Measurements from ENCODE around the gene EFCAB8.

EFCAB8 gene

GRCh38 chr20:32858701-32859372, at the start of gene EFCAB8:
TSS of gene EFCAB8 (plus strand) at chr20:32858923. CDS start at chr20:32863793, 4,870 bp downstream.
- in situ Hi-C loops (cut with MboI; ENCODE audit: low pct_unique_long_range_greater_than_20kb, low sequenced_read_pairs): no loop called here
- no peak for DNase-seq

GRCh38 chr20:32809907-32810306, 48.8 kb upstream of the EFCAB8 start:
- no peak for DNase-seq
- in situ Hi-C loops (cut with MboI; ENCODE audit: low pct_unique_long_range_greater_than_20kb, low sequenced_read_pairs): no loop called here

- DNase-seq: no peak
- in situ Hi-C loops (cut with MboI; ENCODE audit: low pct_unique_long_range_greater_than_20kb, low sequenced_read_pairs): no loop called here
Observed at GRCh38 chr20:32810941-32811340, 47.8 kb upstream of the EFCAB8 start.

- DNase-seq: no peak
- in situ Hi-C loops (cut with MboI; ENCODE audit: low pct_unique_long_range_greater_than_20kb, low sequenced_read_pairs): no loop called here
Observed at GRCh38 chr20:32811886-32812285, 46.8 kb upstream of the EFCAB8 start.

GRCh38 chr20:32819992-32820697, 38.6 kb upstream of the EFCAB8 start:
- DNase-seq: peak; percentile 50
- in situ Hi-C loops (cut with MboI; ENCODE audit: low pct_unique_long_range_greater_than_20kb, low sequenced_read_pairs): no loop called here

- no peak for DNase-seq
- in situ Hi-C loops (cut with MboI; ENCODE audit: low pct_unique_long_range_greater_than_20kb, low sequenced_read_pairs): no loop called here
Observed at GRCh38 chr20:32820698-32821377, 37.9 kb upstream of the EFCAB8 start.

GRCh38 chr20:32822225-32822624, 36.5 kb upstream of the EFCAB8 start:
- in situ Hi-C loops (cut with MboI; ENCODE audit: low pct_unique_long_range_greater_than_20kb, low sequenced_read_pairs): no loop called here
- no peak for DNase-seq

- in situ Hi-C loops (cut with MboI; ENCODE audit: low pct_unique_long_range_greater_than_20kb, low sequenced_read_pairs): no loop called here
- DNase-seq: peak; percentile 15
Observed at GRCh38 chr20:32823078-32823477, 35.6 kb upstream of the EFCAB8 start.

GRCh38 chr20:32823737-32824588, 34.8 kb upstream of the EFCAB8 start:
- peak; percentile 17 for DNase-seq

GRCh38 chr20:32828029-32828680, 30.6 kb upstream of the EFCAB8 start:
- DNase-seq: no peak
- in situ Hi-C loops (cut with MboI; ENCODE audit: low pct_unique_long_range_greater_than_20kb, low sequenced_read_pairs): no loop called here

More at GRCh38 chr20:32823737-32824588, 34.8 kb upstream of the EFCAB8 start:
- in situ Hi-C loops (cut with MboI; ENCODE audit: low pct_unique_long_range_greater_than_20kb, low sequenced_read_pairs): no loop called here

- in situ Hi-C loops (cut with MboI; ENCODE audit: low pct_unique_long_range_greater_than_20kb, low sequenced_read_pairs): no loop called here
- DNase-seq: no peak
Observed at GRCh38 chr20:32829311-32830005, 29.3 kb upstream of the EFCAB8 start.

GRCh38 chr20:32830437-32830836, 28.3 kb upstream of the EFCAB8 start:
- in situ Hi-C loops (cut with MboI; ENCODE audit: low pct_unique_long_range_greater_than_20kb, low sequenced_read_pairs): no loop called here
- DNase-seq: peak; percentile 79

- DNase-seq: no peak
- in situ Hi-C loops (cut with MboI; ENCODE audit: low pct_unique_long_range_greater_than_20kb, low sequenced_read_pairs): no loop called here
Observed at GRCh38 chr20:32831982-32832381, 26.7 kb upstream of the EFCAB8 start.

GRCh38 chr20:32832664-32833063, 26.1 kb upstream of the EFCAB8 start:
- in situ Hi-C loops (cut with MboI; ENCODE audit: low pct_unique_long_range_greater_than_20kb, low sequenced_read_pairs): no loop called here

GRCh38 chr20:32834972-32835371, 23.8 kb upstream of the EFCAB8 start:
- no peak for DNase-seq
- in situ Hi-C loops (cut with MboI; ENCODE audit: low pct_unique_long_range_greater_than_20kb, low sequenced_read_pairs): no loop called here

More at GRCh38 chr20:32832664-32833063, 26.1 kb upstream of the EFCAB8 start:
- no peak for DNase-seq

- in situ Hi-C loops (cut with MboI; ENCODE audit: low pct_unique_long_range_greater_than_20kb, low sequenced_read_pairs): no loop called here
- DNase-seq: no peak
Observed at GRCh38 chr20:32837157-32837556, 21.6 kb upstream of the EFCAB8 start.

GRCh38 chr20:32839227-32839981, 19.3 kb upstream of the EFCAB8 start:
- in situ Hi-C loops (cut with MboI; ENCODE audit: low pct_unique_long_range_greater_than_20kb, low sequenced_read_pairs): no loop called here
- DNase-seq: no peak

GRCh38 chr20:32839982-32840285, 18.8 kb upstream of the EFCAB8 start:
- no peak for DNase-seq
- in situ Hi-C loops (cut with MboI; ENCODE audit: low pct_unique_long_range_greater_than_20kb, low sequenced_read_pairs): no loop called here
